CD4-positive, alpha-beta memory T cell (primary cell): ENCODE measurements around the gene EN1. TPM values are rescaled to one million over a fixed set of nuclear protein-coding genes. Genes with fewer than 3 reads are reported as not detected.

Source experiments
- CTCF ChIA-PET: fragments of 350-600 bp; sonication (Branson Sonifier 250); formaldehyde crosslinking; loops from one replicate; lab custom pipeline; 2021; ENCODE audit warnings: inconsistent platforms; ENCODE audit not compliant: partially characterized antibody; lab: Charles Lee
- POLR2A ChIA-PET: fragments of 350-600 bp; sonication (Branson Sonifier 250); formaldehyde crosslinking; loops from one replicate; lab custom pipeline; 2021; ENCODE audit not compliant: partially characterized antibody; lab: Charles Lee
- DNase-seq, 5 donors: peaks; one replicate each; pipeline versions ENCODE4 v3.0.0 to v3.0.0-alpha.2; 2020 to 2022; ENCODE audit warnings: mixed read lengths in 1 of 5
- H3K27ac ChIP-seq: one replicate; pipeline ENCODE4 v1.7.0; 2013; ENCODE audit warnings: low read depth, low read length
- H3K27me3 ChIP-seq: 2 replicates; pipeline ENCODE4 v1.7.0; 2013; ENCODE audit warnings: mild to moderate bottlenecking, low read length, moderate library complexity; ENCODE audit not compliant: insufficient read depth
- H3K36me3 ChIP-seq: 2 replicates; pipeline ENCODE4 v1.7.0; 2013; ENCODE audit warnings: mild to moderate bottlenecking, low read length, moderate library complexity; ENCODE audit not compliant: insufficient read depth
- H3K4me1 ChIP-seq: 2 replicates; pipeline ENCODE4 v1.7.0; 2013; ENCODE audit warnings: mild to moderate bottlenecking, low read length, moderate library complexity; ENCODE audit not compliant: insufficient read depth
- H3K4me3 ChIP-seq, 2 donors: one replicate each; pipeline ENCODE4 v1.7.0; 2013; ENCODE audit warnings: low read length in 2 of 2, mild to moderate bottlenecking in 1 of 2
- H3K9me3 ChIP-seq, 2 donors: one replicate each; pipeline ENCODE4 v1.7.0; 2013; ENCODE audit warnings: low read length in 2 of 2, control low read depth in 1 of 2; ENCODE audit not compliant: control insufficient read depth in 1 of 2
- H3K27ac Mint-ChIP-seq, 7 donors: one replicate each; pipeline ENCODE4 v1.8.0; 2020 to 2021; ENCODE audit warnings: mixed read lengths in 7 of 7, mild to moderate bottlenecking in 6 of 7, inconsistent platforms in 3 of 7, moderate library complexity in 3 of 7
- H3K27me3 Mint-ChIP-seq, 2 donors: one replicate each; pipeline ENCODE4 v1.8.0; 2020 to 2021; ENCODE audit warnings: mixed read lengths in 2 of 2
- H3K36me3 Mint-ChIP-seq, 2 donors: one replicate each; pipeline ENCODE4 v1.8.0; 2020 to 2021; ENCODE audit warnings: mixed read lengths in 2 of 2, inconsistent platforms in 1 of 2, mild to moderate bottlenecking in 1 of 2
- H3K4me1 Mint-ChIP-seq, 4 donors: one replicate each; pipeline ENCODE4 v1.8.0; 2020 to 2021; ENCODE audit warnings: mixed read lengths in 4 of 4, mild to moderate bottlenecking in 1 of 4
- H3K4me3 Mint-ChIP-seq, 8 donors: one replicate each; pipeline ENCODE4 v1.8.0; 2020 to 2021; ENCODE audit warnings: mixed read lengths in 8 of 8, mild to moderate bottlenecking in 7 of 8, moderate library complexity in 6 of 8, inconsistent platforms in 3 of 8
- H3K9me3 Mint-ChIP-seq, 8 donors: one replicate each; pipeline ENCODE4 v1.8.0; 2020 to 2021; ENCODE audit warnings: mixed read lengths in 8 of 8, mild to moderate bottlenecking in 5 of 8, inconsistent platforms in 3 of 8, moderate library complexity in 1 of 8
- intact Hi-C: fragments of 100-400 bp; cut with micrococcal nuclease; formaldehyde crosslinking; loops from one replicate; pipeline ENCODE4 v1.15.1; 2023
- polyA plus RNA-seq, 2 donors: library from polyadenylated mRNA; unstranded; fragments of 300-500 nt; fragmentation: Illumina TruSeq; gene quantifications; one replicate each; pipeline ENCODE4 v1.2.3, GENCODE V29; 2021
- total RNA-seq, 2 experiments: library from RNA; stranded (reverse); gene quantifications; one replicate each; pipeline ENCODE4 v1.2.3, GENCODE V29; 2021

The EN1 gene
- total and polyA plus RNA-seq, 4 experiments from 2014 or later = not detected

DNA sequence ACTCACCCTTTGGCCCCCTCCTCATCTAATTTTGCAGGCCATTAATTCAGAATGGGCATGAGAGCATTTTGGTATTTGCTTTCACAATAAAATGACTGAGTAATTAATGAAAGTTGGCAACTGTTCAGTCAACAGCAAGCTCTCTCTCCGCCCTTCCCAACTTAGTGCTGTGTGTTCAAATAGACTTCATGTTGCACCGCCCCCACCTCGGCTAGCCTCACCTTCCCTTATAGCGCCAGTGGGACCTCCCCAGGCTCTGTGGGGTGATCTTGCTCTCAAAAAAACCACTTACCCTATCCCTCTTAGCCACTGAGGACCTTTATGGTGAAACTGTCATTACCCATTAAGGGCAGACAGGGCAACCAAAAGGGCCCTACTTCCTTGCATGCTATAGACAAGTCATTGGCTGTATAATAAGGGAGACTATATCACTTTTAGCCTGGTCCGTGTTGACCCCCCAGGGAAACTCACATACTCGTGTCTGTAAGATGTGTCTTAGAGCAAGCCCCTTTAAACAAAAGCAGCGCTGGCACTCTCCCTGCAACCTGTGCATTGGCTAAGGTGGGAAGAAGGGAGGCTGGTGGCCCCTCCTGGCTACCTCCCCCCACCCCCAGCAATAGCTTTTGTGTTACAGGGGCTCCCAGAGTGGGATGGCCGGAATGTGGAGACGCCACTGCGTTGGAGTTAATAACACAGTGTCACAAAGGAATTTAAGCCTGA lies 15.2 kb downstream of the EN1 start:
- Histone ChIP-seq H3K9me3 (no peaks in the 10 kb centered on the region), H3K27me3 (peaks cover 16% of the 10 kb centered on the region), H3K27ac (no peak overlapping the region), H3K4me3 (no peak overlapping the region), H3K36me3 (no peaks in the 10 kb centered on the region), H3K4me1 (no peaks in the 10 kb centered on the region)
- H3K9me3 Mint-ChIP-seq = no peaks in the 10 kb centered on the region
- DNase-seq = no peak
- H3K4me3 Mint-ChIP-seq = peak overlapping the region in 1 of 8 donors; percentile 9
- intact Hi-C loops = no loop called here
- peaks cover 2 to 17% (median 10%) of the 10 kb centered on the region in 4 donors for H3K4me1 Mint-ChIP-seq
- POLR2A ChIA-PET = no interaction called here
- H3K27ac Mint-ChIP-seq = no peak overlapping the region
- peaks cover 47 to 50% of the 10 kb centered on the region in 2 donors for H3K27me3 Mint-ChIP-seq
- H3K36me3 Mint-ChIP-seq = no peaks in the 10 kb centered on the region
- CTCF ChIA-PET = no interaction called here

DNA sequence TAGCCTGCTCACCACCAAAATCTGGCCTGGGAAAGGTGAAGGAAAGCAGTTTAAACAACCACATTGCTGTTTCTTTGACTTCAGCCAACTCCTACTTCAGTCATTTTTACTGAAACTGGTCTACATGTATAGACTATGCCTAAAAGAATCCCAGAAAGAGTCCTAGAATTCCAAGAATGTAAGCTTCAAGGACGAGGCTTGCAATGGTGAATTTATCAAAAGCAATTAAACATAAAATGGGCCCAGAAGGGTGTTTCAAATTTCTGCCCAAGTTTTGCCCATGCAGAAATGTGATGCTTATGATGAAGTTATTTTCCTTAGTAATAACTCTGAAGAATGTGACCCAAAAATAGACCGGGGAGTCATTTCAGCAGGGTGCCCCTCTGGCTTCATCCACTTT lies 16.6 kb downstream of the EN1 start:
- no peaks in the 10 kb centered on the region for H3K36me3 Mint-ChIP-seq
- peaks cover 7% of the 10 kb centered on the region for H3K27me3 ChIP-seq
- no peaks in the 10 kb centered on the region for H3K36me3 ChIP-seq
- intact Hi-C loops = no loop called here
- ChIA-PET POLR2A (no interaction called here), CTCF (no interaction called here)
- no peaks in the 10 kb centered on the region for H3K4me1 ChIP-seq
- no peak for DNase-seq
- no peaks in the 10 kb centered on the region for H3K9me3 ChIP-seq
- H3K9me3 Mint-ChIP-seq = no peaks in the 10 kb centered on the region
- H3K4me1 Mint-ChIP-seq = peaks cover 0 to 11% (median 3%) of the 10 kb centered on the region in 4 donors
- H3K27ac Mint-ChIP-seq = no peak overlapping the region
- H3K27ac ChIP-seq = no peak overlapping the region
- no peak overlapping the region for H3K4me3 ChIP-seq
- peaks cover 39 to 40% of the 10 kb centered on the region in 2 donors for H3K27me3 Mint-ChIP-seq
- no peak overlapping the region for H3K4me3 Mint-ChIP-seq

DNA sequence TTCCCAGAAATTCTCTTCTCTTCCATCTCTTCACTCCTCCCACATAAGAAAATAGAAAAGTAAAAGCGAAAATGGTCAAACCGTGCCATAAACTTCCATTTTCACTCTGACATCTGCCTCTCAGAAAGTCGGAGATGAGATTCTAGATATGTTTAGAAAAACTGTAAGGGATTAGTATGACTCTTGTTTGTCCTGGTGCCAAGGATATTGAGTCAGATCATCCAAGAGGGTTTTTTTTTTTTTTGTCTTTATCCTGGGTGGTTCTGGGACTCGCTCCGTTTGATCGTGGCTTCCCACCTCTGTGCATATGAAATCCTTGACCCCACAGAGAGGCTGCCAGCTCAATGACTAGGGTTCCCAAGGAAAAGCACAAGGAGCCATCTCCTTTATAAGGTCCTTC lies 17.3 kb downstream of the EN1 start:
- Histone ChIP-seq H3K9me3 (no peaks in the 10 kb centered on the region), H3K36me3 (no peaks in the 10 kb centered on the region), H3K27ac (no peak overlapping the region), H3K27me3 (peaks cover 7% of the 10 kb centered on the region), H3K4me3 (no peak overlapping the region), H3K4me1 (no peaks in the 10 kb centered on the region)
- intact Hi-C loops = no loop called here
- ChIA-PET POLR2A (no interaction called here), CTCF (no interaction called here)
- H3K4me1 Mint-ChIP-seq = peaks cover 0 to 5% (median 2%) of the 10 kb centered on the region in 4 donors
- no peak overlapping the region for H3K4me3 Mint-ChIP-seq
- no peak for DNase-seq
- H3K9me3 Mint-ChIP-seq = no peaks in the 10 kb centered on the region
- H3K36me3 Mint-ChIP-seq = no peaks in the 10 kb centered on the region
- H3K27me3 Mint-ChIP-seq = peaks cover 40 to 42% of the 10 kb centered on the region in 2 donors
- no peak overlapping the region for H3K27ac Mint-ChIP-seq

DNA sequence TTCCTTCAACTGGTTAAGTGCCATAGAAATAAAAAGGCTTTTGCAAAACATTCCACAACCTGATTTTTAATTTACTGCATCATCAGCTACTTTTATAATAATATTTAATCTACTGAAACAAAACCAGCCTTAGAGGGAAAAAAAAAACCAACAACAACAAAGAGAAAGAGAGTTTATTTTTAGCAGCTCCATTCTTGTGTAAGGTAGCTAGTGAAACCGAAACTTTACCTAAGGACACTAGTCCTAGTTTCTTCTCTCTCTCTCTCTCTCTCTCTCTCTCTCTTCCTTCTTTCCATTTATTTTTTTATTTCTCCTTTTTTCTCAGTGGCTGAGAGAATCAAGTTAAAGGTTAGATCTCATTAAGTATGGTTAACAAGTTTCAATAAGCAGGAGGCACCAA lies 21.4 kb downstream of the EN1 start:
- Mint-ChIP-seq H3K27me3 (peaks cover 23 to 29% of the 10 kb centered on the region in 2 donors), H3K4me3 (no peak overlapping the region), H3K36me3 (no peaks in the 10 kb centered on the region), H3K27ac (no peak overlapping the region), H3K4me1 (no peaks in the 10 kb centered on the region), H3K9me3 (no peaks in the 10 kb centered on the region)
- no peaks in the 10 kb centered on the region for H3K27me3 ChIP-seq
- H3K27ac ChIP-seq = no peak overlapping the region
- ChIA-PET POLR2A (no interaction called here), CTCF (no interaction called here)
- H3K9me3 ChIP-seq = no peaks in the 10 kb centered on the region
- H3K4me1 ChIP-seq = no peaks in the 10 kb centered on the region
- H3K4me3 ChIP-seq = no peak overlapping the region
- no peak for DNase-seq
- intact Hi-C loops = no loop called here
- H3K36me3 ChIP-seq = no peaks in the 10 kb centered on the region

DNA sequence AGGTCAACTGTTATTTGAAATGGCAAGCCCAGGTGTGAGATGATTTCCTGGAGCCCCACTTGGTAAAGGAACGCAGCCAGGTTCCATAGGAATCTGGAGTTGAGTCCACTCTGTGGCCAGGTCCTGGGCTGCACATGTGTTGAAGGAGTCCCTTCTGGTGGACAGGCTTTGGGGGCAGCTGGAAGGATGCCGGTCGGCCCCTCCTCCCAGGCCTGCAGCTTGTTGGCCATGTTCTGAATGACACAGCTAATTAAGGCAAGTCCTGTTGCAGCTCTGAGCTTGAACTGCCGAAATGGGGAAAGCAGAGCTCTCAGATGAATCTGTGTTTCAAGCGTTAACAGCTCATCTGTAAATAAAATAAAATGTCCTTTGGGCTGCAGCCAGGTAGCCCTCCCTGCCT lies 23.8 kb downstream of the EN1 start:
- H3K4me3 ChIP-seq = no peak overlapping the region
- ChIA-PET POLR2A (no interaction called here), CTCF (no interaction called here)
- DNase-seq = no peak
- Mint-ChIP-seq H3K27me3 (peaks cover 23 to 27% of the 10 kb centered on the region in 2 donors), H3K36me3 (no peaks in the 10 kb centered on the region), H3K27ac (no peak overlapping the region), H3K9me3 (no peaks in the 10 kb centered on the region), H3K4me1 (no peaks in the 10 kb centered on the region), H3K4me3 (no peak overlapping the region)
- H3K27ac ChIP-seq = no peak overlapping the region
- H3K27me3 ChIP-seq = no peaks in the 10 kb centered on the region
- H3K4me1 ChIP-seq = no peaks in the 10 kb centered on the region
- H3K9me3 ChIP-seq = no peaks in the 10 kb centered on the region
- H3K36me3 ChIP-seq = no peaks in the 10 kb centered on the region
- intact Hi-C loops = no loop called here

DNA sequence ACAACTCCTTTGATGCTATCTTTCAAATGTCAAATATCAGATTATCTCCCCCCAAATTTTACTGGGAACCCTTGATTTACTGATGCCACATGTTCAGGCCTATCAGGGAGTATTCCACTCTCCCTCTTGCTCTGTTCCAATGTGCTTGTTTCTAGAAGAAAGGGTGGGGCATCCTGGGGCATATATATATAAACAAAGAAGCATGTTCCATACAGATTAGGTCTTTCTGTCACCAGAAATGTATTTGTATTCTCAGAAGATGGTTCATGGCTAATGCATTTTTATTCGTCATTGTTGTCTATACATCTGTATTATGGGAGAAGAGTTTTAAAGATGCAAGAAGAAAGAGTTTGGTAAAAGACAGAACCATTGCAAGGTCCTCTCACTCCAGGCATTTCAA lies 24.9 kb downstream of the EN1 start:
- Mint-ChIP-seq H3K9me3 (no peaks in the 10 kb centered on the region), H3K27ac (no peak overlapping the region), H3K36me3 (no peaks in the 10 kb centered on the region), H3K4me3 (no peak overlapping the region), H3K27me3 (peaks cover 28 to 34% of the 10 kb centered on the region in 2 donors), H3K4me1 (no peaks in the 10 kb centered on the region)
- H3K9me3 ChIP-seq = no peaks in the 10 kb centered on the region
- ChIA-PET POLR2A (no interaction called here), CTCF (no interaction called here)
- no peaks in the 10 kb centered on the region for H3K27me3 ChIP-seq
- no peak overlapping the region for H3K27ac ChIP-seq
- no peaks in the 10 kb centered on the region for H3K36me3 ChIP-seq
- intact Hi-C loops = no loop called here
- no peaks in the 10 kb centered on the region for H3K4me1 ChIP-seq
- DNase-seq = no peak
- H3K4me3 ChIP-seq = no peak overlapping the region

DNA sequence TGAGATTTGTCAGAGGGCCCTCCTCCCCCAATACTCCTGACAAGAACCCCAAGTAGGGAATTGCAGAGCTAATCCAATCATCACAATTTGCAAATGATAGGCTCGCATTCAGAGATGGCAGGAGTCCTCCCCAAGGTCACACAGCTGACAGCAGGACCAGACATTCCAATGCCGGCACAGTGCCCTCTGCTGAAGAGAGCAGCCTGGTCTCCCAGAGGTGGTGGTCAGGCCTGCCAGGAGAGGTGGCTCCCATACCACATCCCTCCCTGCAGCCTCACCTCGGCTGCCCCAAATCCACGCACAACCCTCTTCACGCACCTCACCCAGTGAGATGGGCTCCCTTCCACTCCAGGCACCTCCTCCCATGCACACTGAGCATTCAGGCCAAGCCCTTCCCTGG lies 25.4 kb downstream of the EN1 start:
- no peak for DNase-seq
- CTCF ChIA-PET = no interaction called here
- no peak overlapping the region for H3K4me3 ChIP-seq
- H3K27me3 ChIP-seq = no peaks in the 10 kb centered on the region
- Mint-ChIP-seq H3K27ac (no peak overlapping the region), H3K36me3 (no peaks in the 10 kb centered on the region), H3K4me1 (no peaks in the 10 kb centered on the region), H3K4me3 (no peak overlapping the region), H3K27me3 (peaks cover 31 to 37% of the 10 kb centered on the region in 2 donors), H3K9me3 (no peaks in the 10 kb centered on the region)
- POLR2A ChIA-PET = no interaction called here
- H3K36me3 ChIP-seq = no peaks in the 10 kb centered on the region
- no peak overlapping the region for H3K27ac ChIP-seq
- no peaks in the 10 kb centered on the region for H3K4me1 ChIP-seq
- no peaks in the 10 kb centered on the region for H3K9me3 ChIP-seq
- intact Hi-C loops = no loop called here
